Mucosa of descending colon (tissue), 3 donors: ENCODE data around the gene NHS. TPM values are rescaled to one million over a fixed set of nuclear protein-coding genes. Genes with fewer than 3 reads are reported as not detected.

Experiments used
- ATAC-seq: fragments of 200-7000 bp; cut with Tn5 transposase; one replicate; pipeline ENCODE4 v1.9.1; 2020; ENCODE audit warnings: mild to moderate bottlenecking, moderate library complexity
- DNase-seq, 3 donors: peaks; one replicate each; pipeline ENCODE4 v3.0.0-alpha.2; 2020
- H3K36me3 ChIP-seq: fragments of 200-600 bp; one replicate; pipeline ENCODE4 v1.8.0; 2021; ENCODE audit warnings: low read depth, mild to moderate bottlenecking
- H3K4me1 ChIP-seq: fragments of 200-600 bp; one replicate; pipeline ENCODE4 v1.8.0; 2021; ENCODE audit warnings: low read depth, mild to moderate bottlenecking
- H3K4me3 ChIP-seq: fragments of 200-600 bp; one replicate; pipeline ENCODE4 v1.8.0; 2021; ENCODE audit warnings: mild to moderate bottlenecking
- H3K9me3 ChIP-seq: fragments of 200-600 bp; one replicate; pipeline ENCODE4 v1.8.0; 2021; ENCODE audit warnings: mild to moderate bottlenecking
- CTCF ChIP-seq: fragments of 200-600 bp; IDR thresholded peaks from one replicate; pipeline ENCODE4 v1.8.0; 2022; ENCODE audit warnings: antibody characterized with exemption, mild to moderate bottlenecking
- intact Hi-C, 2 donors: fragments of 100-400 bp; cut with DNase I in 1 of 2; cut with micrococcal nuclease in 1 of 2; formaldehyde crosslinking; loops; one replicate each; pipeline versions ENCODE4 v1.11.0 to v1.11.1; 2022; cut with DNase I, micrococcal nuclease
- total RNA-seq, 3 donors: library from RNA; stranded (reverse); fragmentation: NEBNext Ultra II Directional in 2 of 3; extraction: Animal tissue kit (Norgen Biotek cat#: 25700) in 2 of 3; gene quantifications; one replicate each; pipeline versions ENCODE4 v1.2.1 to v1.2.4, GENCODE V29; 2021 to 2023
- donor health status: DM: no; HTN: no; CAD: no; lungs with moderate emphysema.
- donor health status: DM: no; HTN: no; CAD: no.
- donor health status: DM: no; HTN: yes; CAD: no.

NHS gene
- total RNA-seq, 3 donors from 2014 or later: 1.8 to 11.7 (median 2.1) TPM

DNA sequence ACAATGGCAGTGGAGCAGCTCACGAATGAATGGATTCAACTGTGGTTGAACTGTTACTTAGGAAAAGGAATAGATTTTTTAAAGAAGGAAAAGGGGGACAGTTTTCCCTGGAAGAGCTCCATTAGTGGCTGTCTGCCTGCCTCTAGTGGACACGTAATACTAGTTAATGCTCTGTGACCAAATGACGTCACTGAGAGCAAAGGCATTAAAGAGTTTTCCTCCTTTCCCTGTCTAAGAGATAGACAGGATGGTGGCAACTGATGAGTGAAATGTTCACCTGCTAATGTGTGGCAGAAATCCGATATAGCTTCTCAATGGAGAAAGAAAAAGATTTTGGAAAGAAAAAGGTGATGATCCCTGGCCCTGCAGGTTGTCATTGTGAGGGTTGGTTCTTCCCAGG is 310.0 kb downstream of the NHS start:
- Histone ChIP-seq H3K4me3 (no peak overlapping the region), H3K9me3 (no peaks in the 10 kb centered on the region), H3K4me1 (no peaks in the 10 kb centered on the region), H3K36me3 (no peaks in the 10 kb centered on the region)
- DNase-seq: no peak
- ATAC-seq: no peak
- intact Hi-C loops: loop anchor here (10.0 kb wide), 1 partner anchor 440 kb away; no protein-coding TSS in a partner anchor
- TF ChIP-seq CTCF: no peak

DNA sequence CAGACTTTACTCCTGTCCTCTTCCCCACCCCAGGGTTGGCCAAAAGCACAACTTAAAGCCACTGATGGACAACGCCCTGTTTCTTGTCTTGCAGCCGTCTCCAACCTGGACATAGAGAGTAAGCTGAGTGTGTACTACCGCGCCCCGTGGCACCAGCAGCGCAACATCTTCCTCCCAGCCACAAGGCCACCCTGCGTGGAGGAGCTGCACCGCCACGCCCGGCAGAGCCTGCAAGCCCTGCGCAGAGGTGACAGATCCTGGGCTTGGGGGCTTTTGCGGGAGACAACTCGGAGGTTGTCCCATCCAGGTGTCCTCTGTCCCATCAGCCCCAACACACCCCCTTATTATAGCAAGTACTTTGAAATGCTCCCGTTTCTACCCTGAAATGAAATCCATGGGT is 312.6 kb downstream of the NHS start:
- H3K9me3 ChIP-seq: no peaks in the 10 kb centered on the region
- no peak overlapping the region for H3K4me3 ChIP-seq
- TF ChIP-seq CTCF: no peak
- ATAC-seq: no peak
- DNase-seq: no peak
- intact Hi-C loops: loop anchor here (10.0 kb wide), 1 partner anchor 443 kb away; no protein-coding TSS in a partner anchor
- no peaks in the 10 kb centered on the region for H3K4me1 ChIP-seq
- no peaks in the 10 kb centered on the region for H3K36me3 ChIP-seq

GRCh38 chrX:17689971-17690409 is 315.0 kb downstream of the NHS start:
- no peaks in the 10 kb centered on the region for H3K9me3 ChIP-seq
- no peak for TF ChIP-seq CTCF
- no peaks in the 10 kb centered on the region for H3K4me1 ChIP-seq
- intact Hi-C loops: loop anchor here (10.0 kb wide), 1 partner anchor 445 kb away; no protein-coding TSS in a partner anchor
- DNase-seq (peak in 1 of 3 donors; percentile 80), ATAC-seq (peak; percentile 91)
- no peak overlapping the region for H3K4me3 ChIP-seq
- H3K36me3 ChIP-seq: no peaks in the 10 kb centered on the region

GRCh38 chrX:17692709-17693346 is 317.8 kb downstream of the NHS start:
- ATAC-seq (no peak), DNase-seq (no peak)
- Histone ChIP-seq H3K36me3 (no peaks in the 10 kb centered on the region), H3K9me3 (no peaks in the 10 kb centered on the region), H3K4me3 (no peak overlapping the region), H3K4me1 (no peaks in the 10 kb centered on the region)
- intact Hi-C loops: no loop called here
- TF ChIP-seq CTCF: no peak

GRCh38 chrX:17697191-17697590 is 322.2 kb downstream of the NHS start:
- ATAC-seq: no peak

More at GRCh38 chrX:17697191-17697590, 322.2 kb downstream of the NHS start:
- intact Hi-C loops: no loop called here
- TF ChIP-seq CTCF: no peak
- Histone ChIP-seq H3K36me3 (no peaks in the 10 kb centered on the region), H3K9me3 (no peaks in the 10 kb centered on the region), H3K4me3 (no peak overlapping the region), H3K4me1 (no peaks in the 10 kb centered on the region)
- DNase-seq: no peak
